ENCODE results near the gene OXER1. TPM values are rescaled to one million over a fixed set of nuclear protein-coding genes. Genes with fewer than 3 reads are reported as not detected.

The OXER1 gene
- total and polyA plus RNA-seq, 9 of the 15 experiments (the other 6 are each of a cell fraction or from before 2014, with no cell fraction given), result not detected

GRCh38 chr2:42806786-42807185, 42.9 kb upstream of the OXER1 start:
- ChIA-PET CTCF (ENCODE audit: low intra/inter-chr PET ratio) (no interaction called here), POLR2A (no interaction called here)
- Histone ChIP-seq H3K27ac (ENCODE audit: extremely low read depth, low read depth, low read length) (no peak overlapping the region), H3K4me3 (no peak overlapping the region), H4K20me1 (replicated peaks; ENCODE audit: control insufficient read depth, insufficient read depth, low read length) (no peaks in the 10 kb centered on the region), H3K36me3 (ENCODE audit: control insufficient read depth, insufficient read depth, low read length) (no peaks in the 10 kb centered on the region), H3K4me1 (replicated peaks in 1 of 2; ENCODE audit: control insufficient read depth in 2 of 2, insufficient read depth in 2 of 2, low read length in 2 of 2) (peaks cover 9 to 19% of the 10 kb centered on the region in 2 experiments; a peak in 4 of 5 replicates), H3K27me3 (ENCODE audit: control insufficient read depth in 2 of 2, insufficient read depth in 2 of 2, low read length in 2 of 2) (peaks cover 4% of the 10 kb centered on the region in 2 experiments; a peak in 1 of 5 replicates), H3K9ac (ENCODE audit: insufficient read depth in 1 of 2, low read depth in 2 of 2, low read length in 2 of 2) (no peak overlapping the region), H3K9me1 (ENCODE audit: control insufficient read depth, insufficient read depth, low read length) (no peaks in the 10 kb centered on the region), H2AFZ (ENCODE audit: low read depth, low read length) (no peak overlapping the region), H3K4me2 (ENCODE audit: insufficient read depth, low read length) (no peak overlapping the region), H3K79me2 (ENCODE audit: control insufficient read depth, insufficient read depth, low read length) (no peaks in the 10 kb centered on the region), H3K9me3 (replicated peaks; ENCODE audit: control insufficient read depth, insufficient read depth, low read depth, low read length) (no peaks in the 10 kb centered on the region)
- ATAC-seq (no peak), DNase-seq (ENCODE audit: extremely low read depth in 1 of 4, low spot score in 3 of 4) (no peak), FAIRE-seq (no peak)
- no TSS peak for BruUV-seq (replicated peaks)
- TF ChIP-seq BRD4 (IDR thresholded peaks at IDR 0.05), result no peak
- TF ChIP-seq HOXB6 (CRISPR knock-in tag; IDR thresholded peaks at IDR 0.05; ENCODE audit: borderline replicate concordance), result no peak
- TF ChIP-seq MTA3 (IDR thresholded peaks at IDR 0.05; ENCODE audit: borderline replicate concordance), result no peak
- TF ChIP-seq CCNT2 (IDR thresholded peaks at IDR 0.05; ENCODE audit: borderline replicate concordance, extremely low read depth, insufficient read length, low read depth, low read length), result no peak
- TF ChIP-seq EZH2 (IDR thresholded peaks at IDR 0.05; ENCODE audit: borderline replicate concordance, low read depth, low read length), result no peak
- no peak for TF ChIP-seq ZNF121 (CRISPR knock-in tag; conservative IDR thresholded peaks at IDR 0.05)
- TF ChIP-seq BACH1 (tag; IDR thresholded peaks at IDR 0.05), result no peak
- no peak for TF ChIP-seq OTX1 (CRISPR knock-in tag; IDR thresholded peaks at IDR 0.05)
- WGBS (ENCODE audit: insufficient coverage, low coverage, missing lambda C conversion rate), result 55% methylated on average over 6 of the region's 6 CpGs
- in situ Hi-C loops (cut with MboI), result no loop called here
- intact Hi-C loops (cut with micrococcal nuclease), result no loop called here
